ENCODE data around the gene ZNF214.

DNA sequence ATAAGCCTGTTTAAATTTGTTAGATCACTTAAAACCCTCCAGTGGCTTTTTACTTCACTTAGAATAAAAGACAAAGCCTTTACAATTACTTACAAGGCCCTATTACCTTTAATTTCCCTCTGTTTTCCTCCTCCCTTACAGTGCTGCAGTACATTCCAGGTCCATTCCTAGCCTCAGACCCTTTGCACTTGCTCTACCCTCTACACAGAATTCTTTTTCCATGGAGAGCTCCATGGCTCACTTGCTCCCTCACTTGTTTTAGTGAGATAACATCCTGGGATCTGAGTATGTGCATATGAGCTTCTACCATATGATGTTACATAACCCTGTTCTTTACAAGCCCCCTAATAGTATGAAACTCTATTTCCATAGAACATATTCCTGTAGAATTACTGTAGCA is 24.4 kb downstream of the ZNF214 start:
- TF ChIP-seq, protein P1, sequence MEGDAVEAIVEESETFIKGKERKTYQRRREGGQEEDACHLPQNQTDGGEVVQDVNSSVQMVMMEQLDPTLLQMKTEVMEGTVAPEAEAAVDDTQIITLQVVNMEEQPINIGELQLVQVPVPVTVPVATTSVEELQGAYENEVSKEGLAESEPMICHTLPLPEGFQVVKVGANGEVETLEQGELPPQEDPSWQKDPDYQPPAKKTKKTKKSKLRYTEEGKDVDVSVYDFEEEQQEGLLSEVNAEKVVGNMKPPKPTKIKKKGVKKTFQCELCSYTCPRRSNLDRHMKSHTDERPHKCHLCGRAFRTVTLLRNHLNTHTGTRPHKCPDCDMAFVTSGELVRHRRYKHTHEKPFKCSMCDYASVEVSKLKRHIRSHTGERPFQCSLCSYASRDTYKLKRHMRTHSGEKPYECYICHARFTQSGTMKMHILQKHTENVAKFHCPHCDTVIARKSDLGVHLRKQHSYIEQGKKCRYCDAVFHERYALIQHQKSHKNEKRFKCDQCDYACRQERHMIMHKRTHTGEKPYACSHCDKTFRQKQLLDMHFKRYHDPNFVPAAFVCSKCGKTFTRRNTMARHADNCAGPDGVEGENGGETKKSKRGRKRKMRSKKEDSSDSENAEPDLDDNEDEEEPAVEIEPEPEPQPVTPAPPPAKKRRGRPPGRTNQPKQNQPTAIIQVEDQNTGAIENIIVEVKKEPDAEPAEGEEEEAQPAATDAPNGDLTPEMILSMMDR (IDR thresholded peaks at IDR 0.05; ENCODE audit: low read depth, low read length, missing input control): no peak
- TF ChIP-seq YY1 (IDR thresholded peaks at IDR 0.05) (no peak), GABPA (IDR thresholded peaks at IDR 0.05 in 1 of 2, conservative IDR thresholded peaks at IDR 0.05 in 1 of 2) (no peak)
- TF ChIP-seq, protein P2, sequence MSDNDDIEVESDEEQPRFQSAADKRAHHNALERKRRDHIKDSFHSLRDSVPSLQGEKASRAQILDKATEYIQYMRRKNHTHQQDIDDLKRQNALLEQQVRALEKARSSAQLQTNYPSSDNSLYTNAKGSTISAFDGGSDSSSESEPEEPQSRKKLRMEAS (IDR thresholded peaks at IDR 0.05): no peak
- TF ChIP-seq, protein P3, sequence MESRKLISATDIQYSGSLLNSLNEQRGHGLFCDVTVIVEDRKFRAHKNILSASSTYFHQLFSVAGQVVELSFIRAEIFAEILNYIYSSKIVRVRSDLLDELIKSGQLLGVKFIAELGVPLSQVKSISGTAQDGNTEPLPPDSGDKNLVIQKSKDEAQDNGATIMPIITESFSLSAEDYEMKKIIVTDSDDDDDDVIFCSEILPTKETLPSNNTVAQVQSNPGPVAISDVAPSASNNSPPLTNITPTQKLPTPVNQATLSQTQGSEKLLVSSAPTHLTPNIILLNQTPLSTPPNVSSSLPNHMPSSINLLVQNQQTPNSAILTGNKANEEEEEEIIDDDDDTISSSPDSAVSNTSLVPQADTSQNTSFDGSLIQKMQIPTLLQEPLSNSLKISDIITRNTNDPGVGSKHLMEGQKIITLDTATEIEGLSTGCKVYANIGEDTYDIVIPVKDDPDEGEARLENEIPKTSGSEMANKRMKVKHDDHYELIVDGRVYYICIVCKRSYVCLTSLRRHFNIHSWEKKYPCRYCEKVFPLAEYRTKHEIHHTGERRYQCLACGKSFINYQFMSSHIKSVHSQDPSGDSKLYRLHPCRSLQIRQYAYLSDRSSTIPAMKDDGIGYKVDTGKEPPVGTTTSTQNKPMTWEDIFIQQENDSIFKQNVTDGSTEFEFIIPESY (IDR thresholded peaks at IDR 0.05): no peak
